ENCODE data around the gene CLDN8.

DNA sequence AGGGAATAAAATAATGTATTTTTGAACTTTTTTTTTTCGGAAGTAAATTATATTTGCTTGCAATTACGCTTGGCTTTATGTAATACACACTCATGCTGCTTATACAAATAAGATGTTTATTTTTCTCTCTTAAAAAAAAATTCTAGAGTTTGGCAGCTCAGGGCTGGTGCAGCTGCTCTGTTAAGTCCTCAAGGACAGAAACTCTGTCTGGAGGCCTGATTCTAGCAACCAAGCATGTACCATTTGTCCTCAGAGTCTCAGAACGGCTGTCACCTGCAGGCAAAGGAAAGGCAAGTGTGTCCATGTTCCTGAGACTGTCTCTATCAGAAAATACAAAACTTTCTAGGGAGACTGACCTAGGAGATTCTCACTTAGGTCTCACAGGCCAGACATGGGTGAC lies 26.1 kb downstream of the CLDN8 start:
- TF ChIP-seq, protein P1, sequence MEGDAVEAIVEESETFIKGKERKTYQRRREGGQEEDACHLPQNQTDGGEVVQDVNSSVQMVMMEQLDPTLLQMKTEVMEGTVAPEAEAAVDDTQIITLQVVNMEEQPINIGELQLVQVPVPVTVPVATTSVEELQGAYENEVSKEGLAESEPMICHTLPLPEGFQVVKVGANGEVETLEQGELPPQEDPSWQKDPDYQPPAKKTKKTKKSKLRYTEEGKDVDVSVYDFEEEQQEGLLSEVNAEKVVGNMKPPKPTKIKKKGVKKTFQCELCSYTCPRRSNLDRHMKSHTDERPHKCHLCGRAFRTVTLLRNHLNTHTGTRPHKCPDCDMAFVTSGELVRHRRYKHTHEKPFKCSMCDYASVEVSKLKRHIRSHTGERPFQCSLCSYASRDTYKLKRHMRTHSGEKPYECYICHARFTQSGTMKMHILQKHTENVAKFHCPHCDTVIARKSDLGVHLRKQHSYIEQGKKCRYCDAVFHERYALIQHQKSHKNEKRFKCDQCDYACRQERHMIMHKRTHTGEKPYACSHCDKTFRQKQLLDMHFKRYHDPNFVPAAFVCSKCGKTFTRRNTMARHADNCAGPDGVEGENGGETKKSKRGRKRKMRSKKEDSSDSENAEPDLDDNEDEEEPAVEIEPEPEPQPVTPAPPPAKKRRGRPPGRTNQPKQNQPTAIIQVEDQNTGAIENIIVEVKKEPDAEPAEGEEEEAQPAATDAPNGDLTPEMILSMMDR (IDR thresholded peaks at IDR 0.05; ENCODE audit: low read depth, low read length), result no peak
- TF ChIP-seq EZH2phosphoT487 (IDR thresholded peaks at IDR 0.05; ENCODE audit: low read depth), result no peak

Data from OCI-LY3 (cell line).